Fibroblast of lung (primary cell): ENCODE results near the gene EMILIN3. TPM values are rescaled to one million over a fixed set of nuclear protein-coding genes. Genes with fewer than 3 reads are reported as not detected.

Source experiments
- DNase-seq, 2 donors: peaks; one replicate each; pipeline versions ENCODE4 v3.0.0 to v3.0.0-alpha.2; 2010; ENCODE audit warnings: low read depth in 2 of 2
- H2AFZ ChIP-seq: 2 replicates; pipeline ENCODE4 v1.5.1; 2012; ENCODE audit warnings: low read length, control low read depth, inconsistent platforms
- H3K27ac ChIP-seq: 2 replicates; pipeline ENCODE4 v1.5.1; 2011; ENCODE audit warnings: low read length, control low read depth; ENCODE audit not compliant: insufficient read depth
- H3K27me3 ChIP-seq: 2 replicates; pipeline ENCODE4 v1.5.1; 2011; ENCODE audit warnings: mild to moderate bottlenecking, low read length; ENCODE audit not compliant: control insufficient read depth, insufficient read depth
- H3K36me3 ChIP-seq: 2 replicates; pipeline ENCODE4 v1.5.1; 2011; ENCODE audit warnings: low read length; ENCODE audit not compliant: control insufficient read depth, insufficient read depth
- H3K4me1 ChIP-seq: 2 replicates; pipeline ENCODE4 v1.5.1; 2011; ENCODE audit warnings: low read length; ENCODE audit not compliant: control insufficient read depth, insufficient read depth; ENCODE audit errors: extremely low read depth
- H3K4me2 ChIP-seq: 2 replicates; pipeline ENCODE4 v1.5.1; 2011; ENCODE audit warnings: low read length, control low read depth; ENCODE audit not compliant: insufficient read depth; ENCODE audit errors: extremely low read depth
- H3K4me3 ChIP-seq, 4 experiments: fragments of 200-600 bp in 1 of 4; sonication (generic) in 1 of 4; replicated peaks in 1 of 4; 2 replicates each; pipeline ENCODE4 v1.5.1; 2011 to 2016; ENCODE audit warnings: low read length in 4 of 4, low read depth in 3 of 4, mild to moderate bottlenecking in 3 of 4, control low read depth in 2 of 4, inconsistent platforms in 1 of 4, mixed read lengths in 1 of 4; ENCODE audit not compliant: insufficient read depth in 1 of 4; ENCODE audit errors: control extremely low read depth in 1 of 4
- H3K79me2 ChIP-seq: 2 replicates; pipeline ENCODE4 v1.5.1; 2012; ENCODE audit warnings: mild to moderate bottlenecking, low read length, inconsistent platforms; ENCODE audit not compliant: control insufficient read depth, insufficient read depth
- H3K9ac ChIP-seq: 2 replicates; pipeline ENCODE4 v1.5.1; 2011; ENCODE audit warnings: mild to moderate bottlenecking, low read length, control low read depth; ENCODE audit not compliant: insufficient read depth
- H3K9me3 ChIP-seq: 2 replicates; pipeline ENCODE4 v1.5.1; 2012; ENCODE audit warnings: low read depth, low read length; ENCODE audit not compliant: control insufficient read depth, insufficient read depth
- H4K20me1 ChIP-seq: 2 replicates; pipeline ENCODE4 v1.5.1; 2011; ENCODE audit warnings: low read length; ENCODE audit not compliant: control insufficient read depth, insufficient read depth; ENCODE audit errors: extremely low read depth
- CTCF ChIP-seq, 2 donors: IDR thresholded peaks in 1 of 2; conservative IDR thresholded peaks in 1 of 2; 1 replicate in 1 of 2; 2 replicates in 1 of 2; pipeline ENCODE4 v1.5.1; 2011 to 2012; ENCODE audit warnings: low read length in 2 of 2, control low read depth in 1 of 2, inconsistent platforms in 1 of 2, low read depth in 1 of 2, mild to moderate bottlenecking in 1 of 2
- EZH2 ChIP-seq: IDR thresholded peaks from 2 replicates; pipeline ENCODE4 v1.5.1; 2012; ENCODE audit warnings: low read length, control low read depth, mild to moderate bottlenecking; ENCODE audit errors: missing control alignments
- polyA plus RNA-seq, 2 donors: library from polyadenylated mRNA; depleted of rRNA in 1 of 2; stranded (reverse) in 1 of 2; unstranded in 1 of 2; fragments of >200 nt; gene quantifications; 2 replicates each; pipeline ENCODE4 v1.2.1, GENCODE V29; 2011 to 2012; ENCODE audit warnings: missing spikeins in 1 of 2
- total RNA-seq: library from RNA; depleted of rRNA; stranded (reverse); fragments of >200 nt; gene quantifications from 2 replicates; pipeline ENCODE4 v1.2.1, GENCODE V29; 2014

EMILIN3 gene
- total and polyA plus RNA-seq, 2 donors (not counting 1 experiment from before 2014, with no cell fraction given), result 0.05 to 0.17 TPM

- no peak overlapping the region for H3K4me3 ChIP-seq
- no peak for TF ChIP-seq EZH2
- no peak for TF ChIP-seq CTCF (conservative IDR thresholded peaks at IDR 0.05 in 1 of 2, IDR thresholded peaks at IDR 0.05 in 1 of 2; ENCODE audit: low read depth in 1 of 2, low read length in 2 of 2)
- H2AFZ ChIP-seq, result no peak overlapping the region
- H3K9ac ChIP-seq, result no peak overlapping the region
- no peaks in the 10 kb centered on the region for H3K27me3 ChIP-seq
- peak overlapping the region; percentile 31 for H3K27ac ChIP-seq
- H3K4me1 ChIP-seq, result no peaks in the 10 kb centered on the region
- no peaks in the 10 kb centered on the region for H4K20me1 ChIP-seq
- no peaks in the 10 kb centered on the region for H3K9me3 ChIP-seq
- no peak overlapping the region for H3K4me2 ChIP-seq
- peaks cover 9% of the 10 kb centered on the region for H3K36me3 ChIP-seq
- no peak for DNase-seq
- no peaks in the 10 kb centered on the region for H3K79me2 ChIP-seq
Measured at GRCh38 chr20:41412324-41413120, 45.9 kb upstream of the EMILIN3 start.

- H4K20me1 ChIP-seq, result no peaks in the 10 kb centered on the region
- H2AFZ ChIP-seq, result no peak overlapping the region
- peaks cover 9% of the 10 kb centered on the region for H3K36me3 ChIP-seq
- H3K79me2 ChIP-seq, result no peaks in the 10 kb centered on the region
- no peaks in the 10 kb centered on the region for H3K4me1 ChIP-seq
- no peak overlapping the region for H3K4me3 ChIP-seq
- H3K9me3 ChIP-seq, result no peaks in the 10 kb centered on the region
- DNase-seq, result peak; percentile 21 to 67
- H3K4me2 ChIP-seq, result no peak overlapping the region
- peak overlapping the region; percentile 31 for H3K27ac ChIP-seq
- H3K27me3 ChIP-seq, result no peaks in the 10 kb centered on the region
- no peak overlapping the region for H3K9ac ChIP-seq
- TF ChIP-seq CTCF (conservative IDR thresholded peaks at IDR 0.05 in 1 of 2, IDR thresholded peaks at IDR 0.05 in 1 of 2; ENCODE audit: low read depth in 1 of 2, low read length in 2 of 2) (peak; percentile 23 to 46), EZH2 (no peak)
Measured at GRCh38 chr20:41411391-41411847, 44.8 kb upstream of the EMILIN3 start.

- H3K27ac ChIP-seq, result no peak overlapping the region
- H3K36me3 ChIP-seq, result peaks cover 7% of the 10 kb centered on the region
- no peaks in the 10 kb centered on the region for H3K9me3 ChIP-seq
- peak in 1 of 2 donors; percentile 15 for DNase-seq
- no peaks in the 10 kb centered on the region for H3K4me1 ChIP-seq
- H3K4me3 ChIP-seq, result no peak overlapping the region
- H2AFZ ChIP-seq, result no peak overlapping the region
- no peaks in the 10 kb centered on the region for H4K20me1 ChIP-seq
- no peaks in the 10 kb centered on the region for H3K27me3 ChIP-seq
- H3K9ac ChIP-seq, result no peak overlapping the region
- no peaks in the 10 kb centered on the region for H3K79me2 ChIP-seq
- no peak overlapping the region for H3K4me2 ChIP-seq
- TF ChIP-seq CTCF (conservative IDR thresholded peaks at IDR 0.05 in 1 of 2, IDR thresholded peaks at IDR 0.05 in 1 of 2; ENCODE audit: low read depth in 1 of 2, low read length in 2 of 2) (no peak), EZH2 (no peak)
Measured at GRCh38 chr20:41408986-41409385, 42.4 kb upstream of the EMILIN3 start.
